NCI-H146 treated with DMSO at 0.1 percent for 48 hours (cell line): ENCODE measurements around the gene CYB5RL.

Source experiments
- DNase-seq: peaks from one replicate; lab custom pipeline; 2025; ENCODE audit not compliant: unreplicated experiment; lab: John Stamatoyannopoulos, UW

The CYB5RL gene

GRCh38 chr1:54161495-54162168, 38.2 kb downstream of the CYB5RL start:
- DNase-seq, result no peak

GRCh38 chr1:54160351-54160750, 39.5 kb downstream of the CYB5RL start:
- DNase-seq, result no peak

GRCh38 chr1:54159733-54160316, 40.0 kb downstream of the CYB5RL start:
- no peak for DNase-seq

GRCh38 chr1:54158071-54158470, 41.8 kb downstream of the CYB5RL start:
- DNase-seq, result no peak

- no peak for DNase-seq
Measured at GRCh38 chr1:54157401-54157800, 42.4 kb downstream of the CYB5RL start.

- no peak for DNase-seq
Measured at GRCh38 chr1:54156986-54157385, 42.8 kb downstream of the CYB5RL start.

GRCh38 chr1:54156201-54156600, 43.6 kb downstream of the CYB5RL start:
- DNase-seq, result no peak

GRCh38 chr1:54153535-54154439, 46.0 kb downstream of the CYB5RL start:
- DNase-seq, result no peak

GRCh38 chr1:54152696-54153095, 47.1 kb downstream of the CYB5RL start, which contains the start of gene CDCP2:
TSS of gene CDCP2 (minus strand) at chr1:54153000. CDS start at chr1:54152922, 78 bp downstream.
- no peak for DNase-seq

GRCh38 chr1:54151013-54151412, 48.8 kb downstream of the CYB5RL start:
- DNase-seq, result no peak
